ENCODE measurements around the gene GSTCD. TPM values are rescaled to one million over a fixed set of nuclear protein-coding genes. Genes with fewer than 3 reads are reported as not detected.
"Not testable (repeated sequence)": the region's sequence is repeated elsewhere in the genome, so short reads cannot be mapped to it uniquely, and the experiment has no call there.

Gene GSTCD
- total RNA-seq, 2 donors from 2014 or later, result 3.4 to 4.4 TPM

GRCh38 chr4:105755375-105755774 lies 46.8 kb downstream of the GSTCD start:
- no peaks in the 10 kb centered on the region for H3K36me3 ChIP-seq
- DNase-seq (ENCODE audit: low spot score), result no peak
- H3K9me3 ChIP-seq, result no peaks in the 10 kb centered on the region
- no peaks in the 10 kb centered on the region for H3K27me3 ChIP-seq
- TF ChIP-seq, protein P1, sequence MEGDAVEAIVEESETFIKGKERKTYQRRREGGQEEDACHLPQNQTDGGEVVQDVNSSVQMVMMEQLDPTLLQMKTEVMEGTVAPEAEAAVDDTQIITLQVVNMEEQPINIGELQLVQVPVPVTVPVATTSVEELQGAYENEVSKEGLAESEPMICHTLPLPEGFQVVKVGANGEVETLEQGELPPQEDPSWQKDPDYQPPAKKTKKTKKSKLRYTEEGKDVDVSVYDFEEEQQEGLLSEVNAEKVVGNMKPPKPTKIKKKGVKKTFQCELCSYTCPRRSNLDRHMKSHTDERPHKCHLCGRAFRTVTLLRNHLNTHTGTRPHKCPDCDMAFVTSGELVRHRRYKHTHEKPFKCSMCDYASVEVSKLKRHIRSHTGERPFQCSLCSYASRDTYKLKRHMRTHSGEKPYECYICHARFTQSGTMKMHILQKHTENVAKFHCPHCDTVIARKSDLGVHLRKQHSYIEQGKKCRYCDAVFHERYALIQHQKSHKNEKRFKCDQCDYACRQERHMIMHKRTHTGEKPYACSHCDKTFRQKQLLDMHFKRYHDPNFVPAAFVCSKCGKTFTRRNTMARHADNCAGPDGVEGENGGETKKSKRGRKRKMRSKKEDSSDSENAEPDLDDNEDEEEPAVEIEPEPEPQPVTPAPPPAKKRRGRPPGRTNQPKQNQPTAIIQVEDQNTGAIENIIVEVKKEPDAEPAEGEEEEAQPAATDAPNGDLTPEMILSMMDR (IDR thresholded peaks at IDR 0.05), result no peak
- no peaks in the 10 kb centered on the region for H3K4me1 ChIP-seq
- no peak overlapping the region for H3K27ac ChIP-seq
- no peak overlapping the region for H3K4me3 ChIP-seq

DNA sequence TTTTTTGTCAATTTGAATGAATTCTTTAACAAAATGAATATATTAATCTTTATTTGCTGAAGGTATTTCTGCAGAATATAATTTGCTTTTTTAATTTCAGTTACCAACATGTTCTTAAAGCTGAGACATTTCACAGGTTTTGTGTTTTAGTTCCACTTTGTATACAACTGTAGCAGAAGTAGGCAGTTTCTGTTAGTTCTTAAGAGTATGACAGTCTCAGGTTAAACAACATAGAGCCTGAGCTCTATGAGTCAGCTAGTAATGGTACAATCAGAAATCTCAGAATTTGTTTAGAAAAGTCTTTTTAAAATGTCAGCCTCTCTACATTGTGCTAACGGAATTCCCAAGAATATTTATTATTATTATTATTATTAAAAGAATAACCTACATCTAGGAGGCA lies 50.4 kb downstream of the GSTCD start:
- no peaks in the 10 kb centered on the region for H3K4me1 ChIP-seq
- H3K27ac ChIP-seq, result no peak overlapping the region
- DNase-seq (ENCODE audit: low spot score), result no peak
- no peaks in the 10 kb centered on the region for H3K27me3 ChIP-seq
- TF ChIP-seq, protein P1 (IDR thresholded peaks at IDR 0.05), result no peak
- H3K4me3 ChIP-seq, result no peak overlapping the region
- H3K9me3 ChIP-seq, result no peaks in the 10 kb centered on the region
- H3K36me3 ChIP-seq, result no peaks in the 10 kb centered on the region

- H3K36me3 ChIP-seq, result no peaks in the 10 kb centered on the region
- no peaks in the 10 kb centered on the region for H3K4me1 ChIP-seq
- no peaks in the 10 kb centered on the region for H3K27me3 ChIP-seq
- no peak for DNase-seq (ENCODE audit: low spot score)
- H3K4me3 ChIP-seq, result no peak overlapping the region
- no peaks in the 10 kb centered on the region for H3K9me3 ChIP-seq
- no peak overlapping the region for H3K27ac ChIP-seq
- TF ChIP-seq, protein P1 (IDR thresholded peaks at IDR 0.05), result no peak
Observed at GRCh38 chr4:105765690-105766407, 57.3 kb downstream of the GSTCD start.

DNA sequence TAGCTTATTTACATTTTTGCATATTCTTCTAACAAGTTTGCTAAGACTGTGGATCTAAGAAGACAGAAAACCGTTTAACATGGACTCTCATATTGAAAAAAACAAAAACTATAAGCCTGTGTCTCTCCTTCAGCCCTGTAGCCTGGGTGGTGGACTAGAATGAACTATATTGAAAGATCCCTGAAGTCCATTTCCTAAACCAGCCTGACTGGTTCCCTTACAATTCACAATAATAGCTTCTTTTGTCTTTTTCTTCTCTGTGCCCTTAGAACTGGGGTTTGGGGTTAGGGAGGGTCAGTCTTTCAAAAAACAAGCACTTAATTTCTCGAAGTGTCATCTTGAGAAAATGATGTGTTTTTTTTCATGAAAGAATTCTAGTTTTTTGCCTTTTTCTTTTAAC lies 59.0 kb downstream of the GSTCD start:
- DNase-seq (ENCODE audit: low spot score), result no peak
- H3K27ac ChIP-seq, result no peak overlapping the region
- no peaks in the 10 kb centered on the region for H3K9me3 ChIP-seq
- no peaks in the 10 kb centered on the region for H3K36me3 ChIP-seq
- no peaks in the 10 kb centered on the region for H3K27me3 ChIP-seq
- no peak overlapping the region for H3K4me3 ChIP-seq
- TF ChIP-seq, protein P1 (IDR thresholded peaks at IDR 0.05), result no peak
- H3K4me1 ChIP-seq, result no peaks in the 10 kb centered on the region

GRCh38 chr4:105770524-105770923 lies 61.9 kb downstream of the GSTCD start:
- H3K36me3 ChIP-seq; H3K4me1 ChIP-seq; DNase-seq (ENCODE audit: low spot score); H3K4me3 ChIP-seq; H3K27ac ChIP-seq; H3K9me3 ChIP-seq; H3K27me3 ChIP-seq: not testable (repeated sequence)

- DNase-seq (ENCODE audit: low spot score); H3K4me1 ChIP-seq; H3K9me3 ChIP-seq; H3K27me3 ChIP-seq; H3K27ac ChIP-seq; H3K4me3 ChIP-seq; H3K36me3 ChIP-seq: not testable (repeated sequence)
Observed at GRCh38 chr4:105772065-105772464, 63.5 kb downstream of the GSTCD start.

- not testable (repeated sequence) for H3K9me3 ChIP-seq; H3K27ac ChIP-seq; H3K36me3 ChIP-seq; H3K27me3 ChIP-seq; H3K4me3 ChIP-seq; H3K4me1 ChIP-seq; DNase-seq (ENCODE audit: low spot score)
Observed at GRCh38 chr4:105775760-105776415, 67.3 kb downstream of the GSTCD start.

Data from right atrium auricular region (tissue), 2 donors.